NB4 (cell line): Measurements from ENCODE around the gene DOCK9.

Experiments
- DNase-seq: peaks from one replicate; pipeline ENCODE4 v3.0.0; 2010; ENCODE audit warnings: low read depth
- H3K4me3 ChIP-seq: one replicate; pipeline ENCODE4 v1.5.1; 2011; ENCODE audit warnings: mild to moderate bottlenecking, low read depth, low read length, moderate library complexity
- MAX ChIP-seq: IDR thresholded peaks from 2 replicates; pipeline ENCODE4 v1.6.1; 2011; ENCODE audit warnings: low read depth, low read length
- MYC ChIP-seq: IDR thresholded peaks from 2 replicates; pipeline ENCODE4 v1.6.1; 2011; ENCODE audit warnings: low read depth, low read length
- POLR2A ChIP-seq: IDR thresholded peaks from 2 replicates; pipeline ENCODE4 v1.6.1; 2011; ENCODE audit warnings: mild to moderate bottlenecking; ENCODE audit not compliant: insufficient read length; ENCODE audit errors: extremely low read depth
- TF ChIP-seq, protein P1 (sequence below): IDR thresholded peaks from one replicate; pipeline ENCODE4 v1.5.1; 2012; ENCODE audit warnings: low read depth, low read length

The DOCK9 gene

GRCh38 chr13:98869408-98870090 lies 108.3 kb downstream of the DOCK9 start:
- no peak for DNase-seq
- TF ChIP-seq MAX (no peak), POLR2A (no peak), MYC (no peak)
- TF ChIP-seq, protein P1, sequence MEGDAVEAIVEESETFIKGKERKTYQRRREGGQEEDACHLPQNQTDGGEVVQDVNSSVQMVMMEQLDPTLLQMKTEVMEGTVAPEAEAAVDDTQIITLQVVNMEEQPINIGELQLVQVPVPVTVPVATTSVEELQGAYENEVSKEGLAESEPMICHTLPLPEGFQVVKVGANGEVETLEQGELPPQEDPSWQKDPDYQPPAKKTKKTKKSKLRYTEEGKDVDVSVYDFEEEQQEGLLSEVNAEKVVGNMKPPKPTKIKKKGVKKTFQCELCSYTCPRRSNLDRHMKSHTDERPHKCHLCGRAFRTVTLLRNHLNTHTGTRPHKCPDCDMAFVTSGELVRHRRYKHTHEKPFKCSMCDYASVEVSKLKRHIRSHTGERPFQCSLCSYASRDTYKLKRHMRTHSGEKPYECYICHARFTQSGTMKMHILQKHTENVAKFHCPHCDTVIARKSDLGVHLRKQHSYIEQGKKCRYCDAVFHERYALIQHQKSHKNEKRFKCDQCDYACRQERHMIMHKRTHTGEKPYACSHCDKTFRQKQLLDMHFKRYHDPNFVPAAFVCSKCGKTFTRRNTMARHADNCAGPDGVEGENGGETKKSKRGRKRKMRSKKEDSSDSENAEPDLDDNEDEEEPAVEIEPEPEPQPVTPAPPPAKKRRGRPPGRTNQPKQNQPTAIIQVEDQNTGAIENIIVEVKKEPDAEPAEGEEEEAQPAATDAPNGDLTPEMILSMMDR: no peak
- no peak overlapping the region for H3K4me3 ChIP-seq

- no peak overlapping the region for H3K4me3 ChIP-seq
- TF ChIP-seq MAX: no peak
- no peak for TF ChIP-seq POLR2A
- TF ChIP-seq MYC: no peak
- TF ChIP-seq, protein P1: no peak
- no peak for DNase-seq
Measured at GRCh38 chr13:98868932-98869331, 108.9 kb downstream of the DOCK9 start.

- H3K4me3 ChIP-seq: no peak overlapping the region
- no peak for TF ChIP-seq MAX
- no peak for DNase-seq
Measured at GRCh38 chr13:98866882-98867281, 111.0 kb downstream of the DOCK9 start.

DNA sequence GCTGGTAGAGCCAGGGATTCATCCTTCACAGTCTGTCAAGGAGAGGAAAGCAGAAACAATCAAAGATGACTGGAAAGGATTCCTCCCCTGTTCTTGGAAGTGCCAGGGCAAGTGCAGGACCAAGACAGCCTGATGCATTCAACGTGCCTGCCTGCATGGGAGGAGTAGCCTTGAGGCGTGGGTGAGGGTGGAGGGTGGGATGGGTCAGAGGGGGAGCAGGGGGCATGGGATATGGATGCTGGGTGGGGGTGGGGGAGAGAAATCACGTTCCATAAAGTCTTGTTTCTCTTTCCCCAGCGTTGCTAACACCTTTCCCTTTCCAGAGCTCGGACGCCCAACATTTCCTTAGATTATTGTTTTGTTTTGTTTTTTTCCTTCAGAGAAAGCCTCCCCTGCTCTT lies 117.4 kb downstream of the DOCK9 start:
- TF ChIP-seq, protein P1: no peak
- TF ChIP-seq MAX: no peak
- no peak for TF ChIP-seq POLR2A
- no peak for TF ChIP-seq MYC
- no peak for DNase-seq
- no peak overlapping the region for H3K4me3 ChIP-seq

DNA sequence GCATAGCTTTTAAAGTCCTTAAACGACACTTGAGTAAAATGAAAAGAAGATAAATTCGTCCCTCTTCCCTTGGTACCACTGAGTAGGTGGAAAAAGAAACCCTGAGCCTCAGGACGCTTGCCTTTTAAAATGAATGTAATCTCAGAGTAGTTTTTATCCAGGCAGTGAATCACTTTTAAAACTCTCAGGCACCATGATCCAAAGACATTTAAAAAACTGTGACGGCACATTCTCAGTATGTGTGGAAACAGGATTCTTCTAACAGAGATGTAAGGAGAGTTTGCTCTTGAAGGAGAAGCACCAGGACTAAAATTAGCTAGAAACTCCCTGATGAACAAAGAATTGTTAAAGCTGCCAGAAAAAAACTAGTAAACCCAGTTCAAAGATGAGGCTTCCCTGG lies 119.7 kb downstream of the DOCK9 start:
- no peak overlapping the region for H3K4me3 ChIP-seq
- DNase-seq: no peak
- TF ChIP-seq MYC (no peak), POLR2A (no peak), MAX (no peak)
- TF ChIP-seq, protein P1: no peak

DNA sequence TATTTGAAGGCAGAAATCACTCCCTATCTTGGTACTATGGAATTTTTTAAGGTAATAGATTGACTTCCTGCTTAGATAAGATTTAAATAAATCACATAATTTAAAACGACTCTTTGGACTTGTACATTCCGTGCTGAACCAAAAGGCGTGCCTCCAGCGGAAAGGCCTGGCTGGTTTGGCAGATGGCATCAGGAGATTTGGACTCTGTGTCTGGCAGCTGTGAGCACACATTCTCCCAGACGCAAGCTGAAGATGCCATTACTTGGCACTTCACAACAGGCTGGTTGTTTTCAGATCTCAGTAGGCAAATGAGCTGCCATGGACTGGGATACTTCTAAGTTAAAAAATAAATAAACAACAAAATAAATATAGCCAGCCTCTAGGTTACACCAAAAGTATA lies 120.9 kb downstream of the DOCK9 start:
- no peak for DNase-seq
- H3K4me3 ChIP-seq: no peak overlapping the region
- TF ChIP-seq POLR2A (no peak), MAX (no peak), MYC (no peak)
- TF ChIP-seq, protein P1: no peak
